HepG2 (cell line): ENCODE data around the gene AIF1. TPM values are rescaled to one million over a fixed set of nuclear protein-coding genes. Genes with fewer than 3 reads are reported as not detected.

ENCODE experiments used
- ATAC-seq: fragments of 200-7000 bp; cut with Tn5 transposase; 3 replicates; pipeline ENCODE4 v1.9.1; 2020; ENCODE audit warnings: mild to moderate bottlenecking, moderate library complexity
- BruUV-seq: library from RNA; stranded (reverse); fragments of 400-500 nt; replicated peaks from 2 replicates; lab custom pipeline; 2021; lab: Mats Ljungman, UMichigan
- CTCF ChIA-PET: fragments of 300-600 bp; formaldehyde crosslinking; extraction: SDS; loops from one replicate; lab custom pipeline; 2021; ENCODE audit warnings: low total read pairs, inconsistent platforms, low intra/inter-chr PET ratio; lab: Yijun Ruan, JAX
- POLR2A ChIA-PET: fragments of 350-600 bp; sonication (Branson Sonifier 250); formaldehyde crosslinking; loops from one replicate; lab custom pipeline; 2020; ENCODE audit warnings: antibody characterized with exemption, inconsistent platforms; lab: Yijun Ruan, JAX
- DNase-seq: peaks from one replicate; pipeline ENCODE4 v3.0.0-alpha.2; 2015; ENCODE audit warnings: low spot score
- FAIRE-seq: peaks from 3 replicates; lab custom pipeline; 2011; peaks lifted over from hg19 to GRCh38; lab: Jason Lieb, UNC
- H2AFZ ChIP-seq: one replicate; pipeline ENCODE4 v1.6.1; 2011; ENCODE audit warnings: low read length, inconsistent platforms
- H3K27ac ChIP-seq: fragments of 300-600 bp; 3 replicates; pipeline ENCODE4 v1.8.0; 2011; ENCODE audit warnings: mixed run types, mild to moderate bottlenecking, mixed read lengths, low read length, inconsistent platforms; ENCODE audit not compliant: insufficient read depth; ENCODE audit errors: extremely low read length
- H3K27me3 ChIP-seq, 2 experiments: fragments of 200-600 bp in 1 of 2; 2 replicates in 1 of 2; 3 replicates in 1 of 2; pipeline versions ENCODE4 v1.6.0 to v1.8.0; 2011; ENCODE audit warnings: low read length in 2 of 2, mild to moderate bottlenecking in 2 of 2, moderate library complexity in 2 of 2, inconsistent platforms in 1 of 2; ENCODE audit not compliant: insufficient read depth in 2 of 2, control insufficient read depth in 1 of 2
- H3K36me3 ChIP-seq, 2 experiments: fragments of 200-600 bp in 1 of 2; replicated peaks in 1 of 2; 2 replicates in 1 of 2; 3 replicates in 1 of 2; pipeline versions ENCODE4 v1.5.1 to v1.8.0; 2011; ENCODE audit warnings: low read length in 2 of 2, inconsistent platforms in 1 of 2; ENCODE audit not compliant: insufficient read depth in 2 of 2, control insufficient read depth in 1 of 2
- H3K4me1 ChIP-seq: 2 replicates; pipeline ENCODE4 v1.5.1; 2012; ENCODE audit warnings: low read length, inconsistent platforms; ENCODE audit not compliant: insufficient read depth
- H3K4me2 ChIP-seq: 2 replicates; pipeline ENCODE4 v1.6.0; 2011; ENCODE audit warnings: low read depth, low read length, inconsistent platforms
- H3K4me3 ChIP-seq, 3 experiments: fragments of 200-600 bp in 1 of 3; sonication (generic), shearing (Covaris generic) in 1 of 3; replicated peaks in 1 of 3; 2 replicates each; pipeline ENCODE4 v1.5.1; 2011 to 2016; ENCODE audit warnings: low read length in 3 of 3, inconsistent platforms in 2 of 3, low read depth in 2 of 3, mild to moderate bottlenecking in 2 of 3, control low read depth in 1 of 3, mixed read lengths in 1 of 3; ENCODE audit not compliant: insufficient read depth in 1 of 3
- H3K79me2 ChIP-seq: one replicate; pipeline ENCODE4 v1.6.1; 2011; ENCODE audit warnings: low read length, inconsistent platforms; ENCODE audit not compliant: insufficient read depth
- H3K9ac ChIP-seq: 2 replicates; pipeline ENCODE4 v1.6.0; 2011; ENCODE audit warnings: mild to moderate bottlenecking, low read depth, low read length, inconsistent platforms; ENCODE audit not compliant: insufficient read depth
- H3K9me3 ChIP-seq: 2 replicates; pipeline ENCODE4 v1.5.1; 2012; ENCODE audit warnings: mild to moderate bottlenecking, low read length
- H4K20me1 ChIP-seq: 2 replicates; pipeline ENCODE4 v1.6.0; 2011; ENCODE audit warnings: inconsistent platforms, mild to moderate bottlenecking, low read length, moderate library complexity; ENCODE audit not compliant: insufficient read depth
- AFF4 ChIP-seq: sonication (generic); formaldehyde crosslinking; IDR thresholded peaks from 2 replicates; pipeline ENCODE4 v1.4.0; 2020; ENCODE audit warnings: missing genetic modification reagents
- AGO2 ChIP-seq: fragments of 200-400 bp; formaldehyde crosslinking; optimal IDR thresholded peaks from 2 replicates; pipeline ENCODE3; 2017; ENCODE audit warnings: mild to moderate bottlenecking, low read depth, low read length, moderate library complexity
- ARID3A ChIP-seq: IDR thresholded peaks from 2 replicates; pipeline ENCODE4 v1.6.1; 2012; ENCODE audit warnings: low read depth, low read length, improper control_type of control experiment
- MXD1 ChIP-seq: sonication (generic); formaldehyde crosslinking; IDR thresholded peaks from 2 replicates; pipeline ENCODE4 v1.4.0; 2020; ENCODE audit warnings: mild to moderate bottlenecking, missing genetic modification reagents
- NAIF1 ChIP-seq: sonication (generic); formaldehyde crosslinking; IDR thresholded peaks from 2 replicates; pipeline ENCODE4 v1.5.0; 2020; ENCODE audit warnings: mild to moderate bottlenecking, missing genetic modification reagents, borderline replicate concordance
- SRF ChIP-seq: IDR thresholded peaks from 2 replicates; pipeline ENCODE4 v1.6.1; 2011; ENCODE audit warnings: mild to moderate bottlenecking, low read depth, low read length, moderate library complexity
- SYNCRIP ChIP-seq: fragments of 200-400 bp; formaldehyde crosslinking; IDR thresholded peaks from 2 replicates; pipeline ENCODE4 v1.6.1; 2018; ENCODE audit warnings: mild to moderate bottlenecking, low read depth, low read length; ENCODE audit not compliant: insufficient read depth
- ZFP62 ChIP-seq: sonication (generic); formaldehyde crosslinking; IDR thresholded peaks from 2 replicates; pipeline ENCODE4 v1.4.0; 2020; ENCODE audit warnings: missing genetic modification reagents
- ZKSCAN8 ChIP-seq: IDR thresholded peaks from 2 replicates; pipeline ENCODE4 v1.6.1; 2016; ENCODE audit warnings: borderline replicate concordance, missing genetic modification reagents, missing compliant biosample characterization
- ZNF432 ChIP-seq: sonication (generic); formaldehyde crosslinking; IDR thresholded peaks from 2 replicates; pipeline ENCODE4 v1.5.0; 2020; ENCODE audit warnings: missing genetic modification reagents, mild to moderate bottlenecking, borderline replicate concordance
- ZNF570 ChIP-seq: sonication (generic); formaldehyde crosslinking; IDR thresholded peaks from 2 replicates; pipeline ENCODE4 v1.4.0; 2020; ENCODE audit warnings: mild to moderate bottlenecking, missing genetic modification reagents, borderline replicate concordance
- WGBS: methylation state at CpG from one replicate; pipeline ENCODE4 v1.1.6; 2017; ENCODE audit warnings: low lambda C conversion rate; 5-methylcytosine and 5-hydroxymethylcytosine counted together
- in situ Hi-C: cut with HindIII; loops from 2 replicates; pipeline ENCODE4 v1.10.0; 2017; ENCODE audit warnings: low pct_unique_long_range_greater_than_20kb; ENCODE audit not compliant: extremely low pct_ligation_motif_present
- intact Hi-C: fragments of 100-400 bp; cut with micrococcal nuclease; formaldehyde crosslinking; loops from one replicate; pipeline ENCODE4 v1.10.0; 2022; ENCODE audit not compliant: unreplicated experiment
- polyA plus RNA-seq, 8 experiments: library from polyadenylated mRNA; depleted of rRNA in 3 of 8; stranded (reverse) in 7 of 8; unstranded in 1 of 8; fragments of >200 nt; fragmentation: Illumina TruSeq in 4 of 8; extraction: Trizol in 4 of 8; gene quantifications; 2 replicates each; pipeline versions ENCODE4 v1.2.1 to v1.2.3, GENCODE V29; 2011 to 2016; ENCODE audit warnings: low read depth in 4 of 8, missing spikeins in 1 of 8, mixed read lengths in 1 of 8; ENCODE audit not compliant: insufficient read depth in 1 of 8
- total RNA-seq, 5 experiments: library from RNA; depleted of rRNA; stranded (reverse); fragments of >200 nt; fragmentation: Illumina TruSeq; extraction: Trizol; gene quantifications; 2 replicates each; pipeline ENCODE4 v1.2.3, GENCODE V29; 2016; ENCODE audit warnings: low read depth in 1 of 5

Gene AIF1
- total and polyA plus RNA-seq, 2 of the 13 experiments (the other 11 are each of a cell fraction or from before 2014, with no cell fraction given), result 1.5 TPM; not detected in 1

GRCh38 chr6:31660381-31661261 lies 45.6 kb downstream of the AIF1 start, which contains the start of gene C6orf47 (continued):
- TF ChIP-seq ARID3A, result no peak

DNA sequence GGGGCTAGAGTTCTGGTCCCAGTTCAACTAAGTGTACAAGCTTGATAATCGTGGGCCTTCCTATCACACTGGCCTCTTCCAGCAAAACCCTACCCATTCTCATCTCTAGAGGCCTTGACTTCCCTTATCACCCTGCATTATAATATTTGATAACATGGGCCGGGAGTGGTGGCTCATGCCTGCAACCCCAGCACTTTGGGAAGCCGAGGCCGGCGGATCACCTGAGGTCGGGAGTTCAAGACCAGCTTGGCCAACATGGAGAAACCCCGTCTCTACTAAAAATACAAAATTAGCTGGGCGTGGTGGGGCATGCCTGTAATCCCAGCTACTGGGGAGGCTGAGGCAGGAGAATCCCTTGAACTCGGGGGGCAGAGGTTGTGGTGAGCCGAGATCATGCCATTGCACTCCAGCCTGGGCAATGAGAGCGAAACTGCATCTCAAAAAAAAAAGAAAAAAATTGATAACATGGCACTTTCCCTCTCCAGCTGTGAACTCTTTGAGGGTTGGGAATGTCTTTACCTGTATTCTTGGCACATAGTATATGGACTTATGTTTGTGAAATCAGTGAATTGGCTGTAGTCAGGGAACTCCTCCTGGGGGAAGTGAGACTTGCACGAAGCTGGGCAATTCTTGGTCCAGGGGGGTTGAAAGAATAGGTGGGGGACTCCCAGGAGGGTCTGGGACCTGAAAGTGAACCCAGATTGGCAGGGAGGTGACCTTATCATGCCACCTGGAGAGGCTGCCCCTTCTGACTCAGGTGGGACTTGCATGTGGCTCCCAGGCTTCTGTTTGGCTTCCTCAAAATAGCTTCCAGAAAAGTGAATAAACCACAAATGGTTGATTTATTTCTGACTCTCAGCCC lies 46.5 kb downstream of the AIF1 start:
- ChIA-PET POLR2A (interaction anchor here (0.7 to 7.4 kb wide), 24 partner anchors 8 to 530 kb away, joined by 3 to 438 read pairs (median 5); partner anchors contain the start of genes ABHD16A, AIF1, APOM and BAG6), CTCF (no interaction called here)
- Histone ChIP-seq H3K9me3 (no peaks in the 10 kb centered on the region), H3K4me2 (peak overlapping the region; percentile 100), H3K27ac (peak overlapping the region; percentile 73), H3K79me2 (peaks cover 67% of the 10 kb centered on the region), H2AFZ (no peak overlapping the region), H4K20me1 (peaks cover 19% of the 10 kb centered on the region; the same call in 1 of the 2 replicates), H3K9ac (no peak overlapping the region), H3K4me3 (peak overlapping the region in 1 of 3 experiments; percentile 78; a peak in 1 of 6 replicates), H3K4me1 (peaks cover 78% of the 10 kb centered on the region), H3K27me3 (no peaks in the 10 kb centered on the region; a peak in 1 of 5 replicates), H3K36me3 (peaks cover 10 to 20% of the 10 kb centered on the region in 2 experiments)
- in situ Hi-C loops (no loop called here), intact Hi-C loops (no loop called here)
- FAIRE-seq (no peak), ATAC-seq (no peak), DNase-seq (no peak)
- BruUV-seq, result no TSS peak
- 93% methylated on average over 12 of the region's 12 CpGs for WGBS
- TF ChIP-seq AGO2 (no peak), AFF4 (no peak), ZKSCAN8 (no peak), MXD1 (CRISPR knock-in tag) (no peak), ZNF432 (CRISPR knock-in tag) (no peak), ZNF570 (CRISPR knock-in tag) (no peak), SRF (no peak), SYNCRIP (no peak), ZFP62 (CRISPR knock-in tag) (no peak), NAIF1 (CRISPR knock-in tag) (no peak)
